Neural progenitor cell (in vitro differentiated cells): ENCODE measurements around the gene LRRC75B. TPM values are rescaled to one million over a fixed set of nuclear protein-coding genes. Genes with fewer than 3 reads are reported as not detected.

Experiments
- DNase-seq: peaks from one replicate; pipeline ENCODE4 v3.0.0-alpha.2; 2016; ENCODE audit warnings: low spot score
- H2AFZ ChIP-seq: fragments of 200-600 bp; sonication (generic); replicated peaks from 2 replicates; pipeline ENCODE4 v1.6.1; 2016; ENCODE audit warnings: antibody characterized with exemption
- H3F3A ChIP-seq: fragments of 200-600 bp; sonication (generic); 2 replicates; pipeline ENCODE4 v1.6.1; 2016; ENCODE audit warnings: antibody characterized with exemption, low read depth
- H3K27ac ChIP-seq: fragments of 200-600 bp; sonication (generic); 2 replicates; pipeline ENCODE4 v1.5.1; 2016; ENCODE audit warnings: mild to moderate bottlenecking
- H3K27me3 ChIP-seq: fragments of 200-600 bp; sonication (generic); 2 replicates; pipeline ENCODE4 v1.6.1; 2016; ENCODE audit warnings: mild to moderate bottlenecking, moderate library complexity
- H3K36me3 ChIP-seq: fragments of 200-600 bp; sonication (generic); 2 replicates; pipeline ENCODE4 v1.5.1; 2016
- H3K4me1 ChIP-seq: fragments of 200-600 bp; sonication (generic); 2 replicates; pipeline ENCODE4 v1.6.1; 2016; ENCODE audit warnings: mixed run types
- H3K4me2 ChIP-seq: fragments of 200-600 bp; sonication (generic); 2 replicates; pipeline ENCODE4 v1.6.1; 2016
- H3K4me3 ChIP-seq: fragments of 200-600 bp; sonication (generic); 2 replicates; pipeline ENCODE4 v1.5.1; 2016
- H3K79me2 ChIP-seq: fragments of 200-600 bp; sonication (generic); 2 replicates; pipeline ENCODE4 v1.6.1; 2016; ENCODE audit warnings: low read depth
- H3K9ac ChIP-seq: fragments of 200-600 bp; sonication (generic); 2 replicates; pipeline ENCODE4 v1.6.1; 2016
- H3K9me3 ChIP-seq: fragments of 200-600 bp; sonication (generic); 2 replicates; pipeline ENCODE4 v1.5.1; 2016; ENCODE audit warnings: low read depth
- H4K20me1 ChIP-seq: fragments of 200-600 bp; sonication (generic); 2 replicates; pipeline ENCODE4 v1.6.1; 2016; ENCODE audit warnings: low read depth
- H3K27ac Mint-ChIP-seq: 3 replicates; pipeline ENCODE4 v1.8.0; 2021; ENCODE audit warnings: mixed read lengths
- H3K27me3 Mint-ChIP-seq: 2 replicates; pipeline ENCODE4 v1.8.0; 2022; ENCODE audit warnings: low read depth, mild to moderate bottlenecking, inconsistent platforms, moderate library complexity, mixed read lengths; ENCODE audit not compliant: insufficient read depth
- H3K36me3 Mint-ChIP-seq: 3 replicates; pipeline ENCODE4 v1.8.0; 2021; ENCODE audit warnings: mixed read lengths
- H3K4me1 Mint-ChIP-seq: 3 replicates; pipeline ENCODE4 v1.8.0; 2021; ENCODE audit warnings: mixed read lengths
- H3K4me3 Mint-ChIP-seq: 3 replicates; pipeline ENCODE4 v1.8.0; 2021; ENCODE audit warnings: mild to moderate bottlenecking, moderate library complexity, mixed read lengths
- H3K9me3 Mint-ChIP-seq: 3 replicates; pipeline ENCODE4 v1.8.0; 2020; ENCODE audit warnings: mixed read lengths
- CTCF ChIP-seq: fragments of 200-600 bp; sonication (generic); IDR thresholded peaks from 2 replicates; pipeline ENCODE4 v1.5.1; 2017; ENCODE audit warnings: antibody characterized with exemption, mild to moderate bottlenecking
- EZH2 ChIP-seq: fragments of 200-600 bp; sonication (generic); IDR thresholded peaks from 2 replicates; pipeline ENCODE4 v1.6.1; 2017; ENCODE audit warnings: antibody characterized with exemption, mild to moderate bottlenecking, moderate library complexity
- EZH2phosphoT487 ChIP-seq: fragments of 200-600 bp; sonication (generic); IDR thresholded peaks from 2 replicates; pipeline ENCODE4 v1.6.1; 2017; ENCODE audit warnings: antibody characterized with exemption
- total RNA-seq: library from RNA; depleted of rRNA; stranded (reverse); fragments of >200 nt; gene quantifications from 2 replicates; pipeline ENCODE4 v1.2.3, GENCODE V29; 2015; ENCODE audit warnings: low replicate concordance

The LRRC75B gene
- total RNA-seq, 1 donor from 2014 or later: 8.2 TPM

DNA sequence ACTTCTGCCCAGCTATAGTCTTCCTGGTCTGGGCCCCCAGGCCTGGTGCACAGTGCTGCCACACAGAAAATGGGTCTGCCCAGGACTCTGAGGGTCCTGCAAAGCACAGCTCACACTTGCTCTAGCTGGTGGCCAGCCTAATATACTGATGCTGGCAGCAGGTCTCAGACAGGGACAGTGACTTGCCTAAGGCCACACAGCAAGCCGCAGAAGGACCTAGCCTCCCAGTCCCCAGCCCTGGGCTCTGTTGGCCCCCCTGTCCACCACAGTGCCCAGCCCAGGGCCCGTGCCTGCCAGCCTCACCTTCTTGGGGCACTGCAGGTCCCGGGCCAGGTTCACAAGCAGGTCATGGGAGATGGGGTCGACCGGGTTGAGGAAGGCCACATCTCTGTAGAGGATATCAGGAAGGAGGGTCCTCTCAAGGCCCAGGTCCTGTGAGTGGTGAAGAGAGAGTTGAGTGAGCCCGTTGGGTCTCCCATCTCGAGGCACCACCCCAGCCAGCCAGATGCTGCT is 3.3 kb downstream of the LRRC75B start:
- Histone ChIP-seq H3K79me2 (no peaks in the 10 kb centered on the region), H3F3A (peaks cover 4% of the 10 kb centered on the region), H3K4me3 (no peak overlapping the region), H4K20me1 (no peaks in the 10 kb centered on the region), H3K4me1 (peaks cover under 1% of the 10 kb centered on the region), H3K9ac (no peak overlapping the region), H3K27me3 (no peaks in the 10 kb centered on the region), H3K27ac (no peak overlapping the region), H3K36me3 (no peaks in the 10 kb centered on the region), H3K4me2 (no peak overlapping the region), H2AFZ (no peak overlapping the region), H3K9me3 (no peaks in the 10 kb centered on the region)
- no peak for DNase-seq
- Mint-ChIP-seq H3K27me3 (peaks cover 2% of the 10 kb centered on the region), H3K27ac (no peak overlapping the region), H3K9me3 (no peaks in the 10 kb centered on the region), H3K4me3 (no peak overlapping the region), H3K4me1 (peaks cover 8% of the 10 kb centered on the region), H3K36me3 (peaks cover 2% of the 10 kb centered on the region)
- TF ChIP-seq EZH2phosphoT487 (no peak), CTCF (no peak), EZH2 (no peak)

- Mint-ChIP-seq H3K9me3 (no peaks in the 10 kb centered on the region), H3K27me3 (peaks cover 2% of the 10 kb centered on the region), H3K36me3 (peaks cover 2% of the 10 kb centered on the region), H3K4me1 (peaks cover 4% of the 10 kb centered on the region), H3K4me3 (no peak overlapping the region), H3K27ac (no peak overlapping the region)
- no peaks in the 10 kb centered on the region for H3K27me3 ChIP-seq
- H3K4me2 ChIP-seq: no peak overlapping the region
- H4K20me1 ChIP-seq: no peaks in the 10 kb centered on the region
- H3K27ac ChIP-seq: no peak overlapping the region
- H3K36me3 ChIP-seq: no peaks in the 10 kb centered on the region
- H3K79me2 ChIP-seq: no peaks in the 10 kb centered on the region
- no peak overlapping the region for H2AFZ ChIP-seq
- H3K9me3 ChIP-seq: no peaks in the 10 kb centered on the region
- peak overlapping the region; percentile 22 for H3K9ac ChIP-seq
- H3K4me1 ChIP-seq: no peaks in the 10 kb centered on the region
- peaks cover 3% of the 10 kb centered on the region for H3F3A ChIP-seq
- DNase-seq: no peak
- H3K4me3 ChIP-seq: no peak overlapping the region
- TF ChIP-seq EZH2phosphoT487 (no peak), EZH2 (no peak), CTCF (no peak)
Measured at GRCh38 chr22:24588757-24589481, 4.0 kb downstream of the LRRC75B start.

- Mint-ChIP-seq H3K36me3 (peaks cover 2% of the 10 kb centered on the region), H3K27me3 (peaks cover 3% of the 10 kb centered on the region), H3K9me3 (no peaks in the 10 kb centered on the region), H3K27ac (no peak overlapping the region), H3K4me3 (no peak overlapping the region), H3K4me1 (peaks cover 4% of the 10 kb centered on the region)
- no peak for TF ChIP-seq EZH2phosphoT487
- TF ChIP-seq EZH2: no peak
- no peak for TF ChIP-seq CTCF
- no peaks in the 10 kb centered on the region for H3K36me3 ChIP-seq
- no peak for DNase-seq
- no peak overlapping the region for H3K4me2 ChIP-seq
- no peak overlapping the region for H3K4me3 ChIP-seq
- no peaks in the 10 kb centered on the region for H3K4me1 ChIP-seq
- H3K79me2 ChIP-seq: no peaks in the 10 kb centered on the region
- no peak overlapping the region for H3K27ac ChIP-seq
- no peak overlapping the region for H2AFZ ChIP-seq
- H3F3A ChIP-seq: no peaks in the 10 kb centered on the region
- H3K9ac ChIP-seq: no peak overlapping the region
- H3K27me3 ChIP-seq: no peaks in the 10 kb centered on the region
- no peaks in the 10 kb centered on the region for H4K20me1 ChIP-seq
- no peaks in the 10 kb centered on the region for H3K9me3 ChIP-seq
Measured at GRCh38 chr22:24588381-24588756, 4.5 kb downstream of the LRRC75B start.
